DND-41 (cell line): ENCODE measurements around the gene KIRREL3.

Source experiments
- CTCF ChIP-seq: IDR thresholded peaks from 2 replicates; pipeline ENCODE4 v1.5.1; 2012; ENCODE audit warnings: borderline replicate concordance, low read length, moderate library complexity, mild to moderate bottlenecking; ENCODE audit not compliant: poor library complexity, severe bottlenecking; ENCODE audit errors: extremely low read depth
- EZH2 ChIP-seq: IDR thresholded peaks from 3 replicates; pipeline ENCODE4 v1.6.1; 2012; ENCODE audit warnings: borderline replicate concordance, low read depth, mild to moderate bottlenecking, moderate library complexity, low read length, inconsistent platforms; ENCODE audit not compliant: severe bottlenecking

- TF ChIP-seq CTCF (peak; percentile 22), EZH2 (no peak)
Measured at GRCh38 chr11:127003260-127003981, 2.9 kb upstream of the KIRREL3 start.
